Epithelial cell of proximal tubule (primary cell): ENCODE measurements around the gene RPS5. TPM values are rescaled to one million over a fixed set of nuclear protein-coding genes. Genes with fewer than 3 reads are reported as not detected.
"Not testable (repeated sequence)": the region's sequence is repeated elsewhere in the genome, so short reads cannot be mapped to it uniquely, and the experiment has no call there.

Experiments
- DNase-seq: peaks from one replicate; pipeline ENCODE4 v3.0.0-alpha.2; 2011; ENCODE audit warnings: low read depth
- H3K4me3 ChIP-seq: 2 replicates; pipeline ENCODE4 v1.5.1; 2011; ENCODE audit warnings: low read depth, mild to moderate bottlenecking, low read length
- total RNA-seq: library from RNA; depleted of rRNA; stranded (reverse); fragments of >200 nt; gene quantifications from 2 replicates; pipeline ENCODE4 v1.2.3, GENCODE V29; 2015
- TF ChIP-seq, protein P1 (sequence below): conservative IDR thresholded peaks from 2 replicates; pipeline ENCODE4 v1.5.1; 2012; ENCODE audit warnings: low read depth, mild to moderate bottlenecking, low read length

RPS5 gene
- total RNA-seq, 1 donor from 2014 or later = 1,628 TPM

- no peak for DNase-seq
- H3K4me3 ChIP-seq = no peak overlapping the region
- TF ChIP-seq, protein P1, sequence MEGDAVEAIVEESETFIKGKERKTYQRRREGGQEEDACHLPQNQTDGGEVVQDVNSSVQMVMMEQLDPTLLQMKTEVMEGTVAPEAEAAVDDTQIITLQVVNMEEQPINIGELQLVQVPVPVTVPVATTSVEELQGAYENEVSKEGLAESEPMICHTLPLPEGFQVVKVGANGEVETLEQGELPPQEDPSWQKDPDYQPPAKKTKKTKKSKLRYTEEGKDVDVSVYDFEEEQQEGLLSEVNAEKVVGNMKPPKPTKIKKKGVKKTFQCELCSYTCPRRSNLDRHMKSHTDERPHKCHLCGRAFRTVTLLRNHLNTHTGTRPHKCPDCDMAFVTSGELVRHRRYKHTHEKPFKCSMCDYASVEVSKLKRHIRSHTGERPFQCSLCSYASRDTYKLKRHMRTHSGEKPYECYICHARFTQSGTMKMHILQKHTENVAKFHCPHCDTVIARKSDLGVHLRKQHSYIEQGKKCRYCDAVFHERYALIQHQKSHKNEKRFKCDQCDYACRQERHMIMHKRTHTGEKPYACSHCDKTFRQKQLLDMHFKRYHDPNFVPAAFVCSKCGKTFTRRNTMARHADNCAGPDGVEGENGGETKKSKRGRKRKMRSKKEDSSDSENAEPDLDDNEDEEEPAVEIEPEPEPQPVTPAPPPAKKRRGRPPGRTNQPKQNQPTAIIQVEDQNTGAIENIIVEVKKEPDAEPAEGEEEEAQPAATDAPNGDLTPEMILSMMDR = peak; percentile 36
These were observed 14.5 kb upstream of the RPS5 start for GRCh38 chr19:58372311-58373133.

GRCh38 chr19:58374200-58374599 is 12.9 kb upstream of the RPS5 start:
- DNase-seq = no peak
- TF ChIP-seq, protein P1 = no peak
- no peak overlapping the region for H3K4me3 ChIP-seq

DNA sequence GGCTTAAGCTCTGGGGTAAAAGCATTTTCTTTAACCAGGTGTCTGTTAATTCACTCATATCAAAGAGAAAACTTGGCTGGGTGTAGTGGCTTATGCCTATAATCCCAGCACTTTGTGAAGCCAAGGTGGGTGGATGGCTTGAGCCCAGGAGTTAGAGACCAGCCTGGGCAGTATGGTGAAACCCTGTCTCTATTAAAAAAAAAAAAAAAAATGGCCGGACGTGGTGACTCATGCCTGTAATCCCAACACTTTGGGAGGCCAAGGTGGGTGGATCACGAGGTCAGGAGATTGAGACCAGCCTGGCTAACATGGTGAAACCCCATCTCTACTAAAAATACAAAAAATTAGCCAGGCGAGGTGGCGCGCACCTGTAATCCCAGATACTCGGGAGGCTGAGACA is 10.3 kb upstream of the RPS5 start:
- not testable (repeated sequence) for DNase-seq, H3K4me3 ChIP-seq

GRCh38 chr19:58379246-58379645 is 7.8 kb upstream of the RPS5 start:
- H3K4me3 ChIP-seq = peak overlapping the region; percentile 96
- DNase-seq = no peak
- TF ChIP-seq, protein P1 = no peak

- H3K4me3 ChIP-seq = peak overlapping the region; percentile 96
- TF ChIP-seq, protein P1 = no peak
- no peak for DNase-seq
These were observed 6.9 kb upstream of the RPS5 start for GRCh38 chr19:58380037-58380661.

DNA sequence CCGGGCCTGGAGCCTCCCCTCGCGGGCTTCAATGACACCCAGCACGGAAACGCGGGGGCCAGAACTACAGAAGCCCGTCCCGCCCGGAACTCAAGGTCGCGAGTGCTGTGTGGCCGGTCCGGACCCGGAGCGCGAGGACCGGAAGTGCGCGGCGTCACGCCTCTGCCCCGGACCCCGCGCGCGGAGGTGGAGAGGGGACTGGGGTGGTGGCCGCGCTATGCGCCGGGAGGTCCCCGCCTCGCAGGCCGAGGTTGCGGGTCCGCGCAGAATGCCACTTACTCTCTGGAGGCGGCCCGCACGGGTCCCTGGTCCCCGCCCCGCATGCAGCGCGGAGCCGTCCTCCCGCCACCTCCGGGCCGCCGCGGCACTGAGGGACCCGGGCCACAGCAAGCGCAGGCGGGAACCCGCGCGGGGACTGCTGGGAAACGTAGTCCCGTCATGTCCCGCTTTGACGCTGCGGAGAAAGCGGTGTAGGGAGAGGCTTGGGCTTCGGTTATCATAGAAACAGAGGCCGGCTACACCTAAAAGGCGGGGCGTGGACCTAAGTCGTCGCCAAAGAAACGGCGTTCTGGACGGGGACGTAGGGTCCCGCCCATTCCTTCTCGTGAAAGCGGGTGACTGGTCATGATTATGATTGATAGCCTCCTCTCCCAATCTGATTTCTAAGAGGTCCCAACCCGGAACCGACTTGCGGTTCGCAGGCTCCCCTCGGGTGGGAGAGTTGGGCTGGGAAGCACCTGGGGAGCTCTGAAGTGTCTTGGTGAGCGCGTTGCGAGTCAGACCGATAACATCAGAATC is 6.2 kb upstream of the RPS5 start, which contains the start of gene ZNF837:
TSS of gene ZNF837 (minus strand) at position 369 of the 798 bp plus-strand sequence. CDS start 11,698 bp downstream, outside the sequence.
- peak within 1 kb of the TSS; percentile 96 for H3K4me3 ChIP-seq
- TF ChIP-seq, protein P1 = no peak
- peak; percentile 99 for DNase-seq
